Vagina (tissue), 2 donors: ENCODE data around the gene KNOP1. TPM values are rescaled to one million over a fixed set of nuclear protein-coding genes. Genes with fewer than 3 reads are reported as not detected.

Experiments
- DNase-seq, 2 donors: peaks; one replicate each; pipeline ENCODE4 v3.0.0-alpha.2; 2017; ENCODE audit errors: extremely low spot score in 2 of 2
- H3K27ac ChIP-seq: fragments of 200-600 bp; sonication (generic); one replicate; pipeline ENCODE4 v1.5.1; 2019
- H3K27me3 ChIP-seq: fragments of 200-600 bp; sonication (generic); one replicate; pipeline ENCODE4 v1.5.1; 2019
- H3K36me3 ChIP-seq, 2 donors: fragments of 200-600 bp; sonication (generic); one replicate each; pipeline ENCODE4 v1.5.1; 2017 to 2019
- H3K4me1 ChIP-seq: fragments of 200-600 bp; sonication (generic); one replicate; pipeline ENCODE4 v1.5.1; 2019
- H3K4me3 ChIP-seq, 2 donors: fragments of 200-600 bp; sonication (generic); 1 replicate in 1 of 2; 2 replicates in 1 of 2; pipeline ENCODE4 v1.5.1; 2016 to 2019
- H3K9me3 ChIP-seq: fragments of 200-600 bp; sonication (generic); one replicate; pipeline ENCODE4 v1.5.1; 2019
- POLR2A ChIP-seq, 2 donors: fragments of 450-650 bp; IDR thresholded peaks; one replicate each; pipeline ENCODE4 v1.6.1; 2017; ENCODE audit warnings: antibody characterized with exemption in 2 of 2, mild to moderate bottlenecking in 2 of 2, moderate library complexity in 2 of 2
- POLR2AphosphoS5 ChIP-seq, 2 donors: sonication (generic); formaldehyde crosslinking; IDR thresholded peaks; one replicate each; pipeline ENCODE4 v1.9.0; 2017; ENCODE audit warnings: antibody characterized with exemption in 2 of 2, mild to moderate bottlenecking in 2 of 2, low read depth in 1 of 2; ENCODE audit not compliant: insufficient read depth in 1 of 2
- intact Hi-C: fragments of 100-400 bp; cut with DNase I; formaldehyde crosslinking; loops from one replicate; pipeline ENCODE4 v1.15.1; 2023
- total RNA-seq: library from RNA; depleted of rRNA; stranded (reverse); fragments of >200 nt; gene quantifications from one replicate; pipeline ENCODE4 v1.2.3, GENCODE V29; 2016
- TF ChIP-seq, protein P1 (sequence below), 3 experiments: fragments of 450-650 bp in 2 of 3; fragments of 200-600 bp in 1 of 3; sonication (generic) in 1 of 3; IDR thresholded peaks; one replicate each; pipeline ENCODE4 v1.5.1; 2017 to 2019; ENCODE audit warnings: antibody characterized with exemption in 3 of 3, mild to moderate bottlenecking in 2 of 3, moderate library complexity in 2 of 3

KNOP1 gene
- total RNA-seq, 1 donor from 2014 or later, result 7.9 TPM

DNA sequence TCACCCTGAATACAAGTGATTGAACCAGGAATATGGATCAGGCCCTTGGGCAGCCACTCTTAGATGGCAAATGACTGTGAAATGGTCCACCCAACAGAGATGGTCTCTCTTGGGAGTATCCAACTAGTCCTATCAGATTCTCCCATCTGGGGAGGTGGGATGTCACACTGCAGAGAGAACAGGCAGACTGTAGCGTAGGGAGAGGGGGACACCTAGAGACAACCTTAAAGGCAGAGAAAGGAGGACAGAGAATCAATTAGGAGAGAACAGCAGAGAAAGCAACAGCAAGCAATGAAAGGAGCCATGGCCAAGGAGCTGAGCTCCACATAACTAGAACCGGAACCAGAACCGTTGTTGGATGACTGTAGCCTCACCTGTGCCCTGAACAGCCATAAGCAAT is 37.2 kb upstream of the KNOP1 start:
- H3K4me3 ChIP-seq, result no peak overlapping the region
- intact Hi-C loops, result no loop called here
- TF ChIP-seq, protein P1, sequence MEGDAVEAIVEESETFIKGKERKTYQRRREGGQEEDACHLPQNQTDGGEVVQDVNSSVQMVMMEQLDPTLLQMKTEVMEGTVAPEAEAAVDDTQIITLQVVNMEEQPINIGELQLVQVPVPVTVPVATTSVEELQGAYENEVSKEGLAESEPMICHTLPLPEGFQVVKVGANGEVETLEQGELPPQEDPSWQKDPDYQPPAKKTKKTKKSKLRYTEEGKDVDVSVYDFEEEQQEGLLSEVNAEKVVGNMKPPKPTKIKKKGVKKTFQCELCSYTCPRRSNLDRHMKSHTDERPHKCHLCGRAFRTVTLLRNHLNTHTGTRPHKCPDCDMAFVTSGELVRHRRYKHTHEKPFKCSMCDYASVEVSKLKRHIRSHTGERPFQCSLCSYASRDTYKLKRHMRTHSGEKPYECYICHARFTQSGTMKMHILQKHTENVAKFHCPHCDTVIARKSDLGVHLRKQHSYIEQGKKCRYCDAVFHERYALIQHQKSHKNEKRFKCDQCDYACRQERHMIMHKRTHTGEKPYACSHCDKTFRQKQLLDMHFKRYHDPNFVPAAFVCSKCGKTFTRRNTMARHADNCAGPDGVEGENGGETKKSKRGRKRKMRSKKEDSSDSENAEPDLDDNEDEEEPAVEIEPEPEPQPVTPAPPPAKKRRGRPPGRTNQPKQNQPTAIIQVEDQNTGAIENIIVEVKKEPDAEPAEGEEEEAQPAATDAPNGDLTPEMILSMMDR (IDR thresholded peaks at IDR 0.05), result no peak
- no peak for TF ChIP-seq POLR2AphosphoS5 (IDR thresholded peaks at IDR 0.05; ENCODE audit: insufficient read depth in 1 of 2, low read depth in 1 of 2)
- no peak for TF ChIP-seq POLR2A (IDR thresholded peaks at IDR 0.05)
- no peak for DNase-seq
- no peaks in the 10 kb centered on the region for H3K27me3 ChIP-seq
- no peaks in the 10 kb centered on the region for H3K36me3 ChIP-seq
- no peak overlapping the region for H3K27ac ChIP-seq
- H3K4me1 ChIP-seq, result peaks cover 9% of the 10 kb centered on the region
- H3K9me3 ChIP-seq, result no peaks in the 10 kb centered on the region

- Histone ChIP-seq H3K27ac (no peak overlapping the region), H3K9me3 (no peaks in the 10 kb centered on the region), H3K36me3 (no peaks in the 10 kb centered on the region), H3K27me3 (no peaks in the 10 kb centered on the region), H3K4me1 (peaks cover 9% of the 10 kb centered on the region), H3K4me3 (no peak overlapping the region)
- TF ChIP-seq, protein P1 (IDR thresholded peaks at IDR 0.05), result no peak
- TF ChIP-seq POLR2AphosphoS5 (IDR thresholded peaks at IDR 0.05; ENCODE audit: insufficient read depth in 1 of 2, low read depth in 1 of 2) (no peak), POLR2A (IDR thresholded peaks at IDR 0.05) (no peak)
- intact Hi-C loops, result no loop called here
- no peak for DNase-seq
These were observed 36.6 kb upstream of the KNOP1 start for GRCh38 chr16:19754644-19755036.

DNA sequence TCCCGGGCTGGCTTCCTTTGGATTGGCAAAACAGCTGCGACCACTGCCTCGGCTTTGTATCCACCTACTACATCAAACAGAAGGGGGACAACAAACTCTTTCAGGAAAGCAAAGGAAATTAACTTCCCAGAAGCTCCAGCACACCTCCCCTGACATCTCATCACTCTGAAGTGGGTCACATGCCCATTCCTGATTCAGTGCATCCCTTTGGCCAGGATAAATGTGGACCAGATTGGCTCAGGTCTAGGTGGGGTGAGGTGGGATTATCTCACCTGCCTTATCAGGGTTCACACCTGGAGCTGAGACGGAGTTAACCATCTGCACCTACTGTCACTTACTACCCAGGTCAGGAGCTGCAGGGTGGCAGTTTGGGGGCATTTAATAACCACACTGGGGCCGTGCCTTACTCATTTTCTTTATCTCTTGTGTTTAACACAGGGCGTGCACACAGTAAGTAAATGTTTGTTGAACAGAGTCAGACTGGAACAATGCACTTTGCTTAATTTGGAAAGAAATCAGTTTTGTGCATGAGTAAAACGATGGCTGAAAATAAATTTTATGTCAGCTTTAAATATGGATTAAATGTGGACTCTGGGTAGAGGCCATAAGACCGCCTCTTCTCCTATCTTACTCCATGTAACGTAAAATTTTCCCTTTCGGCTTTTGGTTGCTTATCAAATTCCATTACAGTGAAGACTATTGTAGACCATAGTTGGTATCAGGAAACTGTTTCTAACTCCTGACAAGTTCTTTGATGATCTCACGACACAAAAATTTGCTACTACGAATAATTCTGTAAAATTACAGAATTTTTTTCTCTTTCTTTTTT is 36.0 kb upstream of the KNOP1 start:
- H3K27ac ChIP-seq, result no peak overlapping the region
- H3K9me3 ChIP-seq, result no peaks in the 10 kb centered on the region
- no peak for TF ChIP-seq POLR2A (IDR thresholded peaks at IDR 0.05)
- peak in 1 of 2 donors; percentile 8 for TF ChIP-seq POLR2AphosphoS5 (IDR thresholded peaks at IDR 0.05; ENCODE audit: insufficient read depth in 1 of 2, low read depth in 1 of 2)
- TF ChIP-seq, protein P1 (IDR thresholded peaks at IDR 0.05), result no peak
- H3K36me3 ChIP-seq, result no peaks in the 10 kb centered on the region
- H3K27me3 ChIP-seq, result no peaks in the 10 kb centered on the region
- intact Hi-C loops, result no loop called here
- H3K4me3 ChIP-seq, result no peak overlapping the region
- no peak for DNase-seq
- H3K4me1 ChIP-seq, result peaks cover 9% of the 10 kb centered on the region

GRCh38 chr16:19751478-19752385 is 33.7 kb upstream of the KNOP1 start:
- H3K4me1 ChIP-seq, result no peaks in the 10 kb centered on the region
- TF ChIP-seq POLR2AphosphoS5 (IDR thresholded peaks at IDR 0.05; ENCODE audit: insufficient read depth in 1 of 2, low read depth in 1 of 2), result no peak
- no peak for TF ChIP-seq POLR2A (IDR thresholded peaks at IDR 0.05)
- TF ChIP-seq, protein P1 (IDR thresholded peaks at IDR 0.05), result no peak
- no peak for DNase-seq
- no peaks in the 10 kb centered on the region for H3K27me3 ChIP-seq
- intact Hi-C loops, result no loop called here
- H3K27ac ChIP-seq, result no peak overlapping the region
- H3K36me3 ChIP-seq, result no peaks in the 10 kb centered on the region
- no peaks in the 10 kb centered on the region for H3K9me3 ChIP-seq
- no peak overlapping the region for H3K4me3 ChIP-seq
